Keratinocyte (primary cell): ENCODE measurements around the gene FAM193B. TPM values are rescaled to one million over a fixed set of nuclear protein-coding genes. Genes with fewer than 3 reads are reported as not detected.

Experiments
- DNase-seq: peaks from one replicate; pipeline ENCODE4 v3.0.0-alpha.2; 2011; ENCODE audit warnings: low read depth, missing footprints, low spot score
- FAIRE-seq: peaks from 2 replicates; lab custom pipeline; 2011; peaks lifted over from hg19 to GRCh38; lab: Jason Lieb, UNC
- H2AFZ ChIP-seq: 2 replicates; pipeline ENCODE4 v1.6.0; 2012; ENCODE audit warnings: low read length, control low read depth, inconsistent platforms; ENCODE audit not compliant: control insufficient read depth
- H3K27ac ChIP-seq: 2 replicates; pipeline ENCODE4 v1.5.1; 2011; ENCODE audit warnings: low read length; ENCODE audit not compliant: control insufficient read depth, insufficient read depth
- H3K27me3 ChIP-seq: 3 replicates; pipeline ENCODE4 v1.6.0; 2011; ENCODE audit warnings: low read length; ENCODE audit not compliant: control insufficient read depth, insufficient read depth; ENCODE audit errors: extremely low read depth
- H3K36me3 ChIP-seq, 2 experiments: 2 replicates in 1 of 2; 3 replicates in 1 of 2; pipeline ENCODE4 v1.5.1; 2011; ENCODE audit warnings: low read length in 2 of 2, mild to moderate bottlenecking in 1 of 2; ENCODE audit not compliant: control insufficient read depth in 2 of 2, insufficient read depth in 2 of 2; ENCODE audit errors: extremely low read depth in 1 of 2
- H3K4me1 ChIP-seq: 3 replicates; pipeline ENCODE4 v1.5.1; 2011; ENCODE audit warnings: low read length; ENCODE audit not compliant: control insufficient read depth, insufficient read depth; ENCODE audit errors: extremely low read depth
- H3K4me2 ChIP-seq: 3 replicates; pipeline ENCODE4 v1.6.0; 2011; ENCODE audit warnings: low read depth, low read length; ENCODE audit not compliant: control insufficient read depth, insufficient read depth; ENCODE audit errors: extremely low read depth
- H3K4me3 ChIP-seq, 3 experiments: fragments of 200-600 bp in 1 of 3; sonication (generic) in 1 of 3; 2 replicates in 2 of 3; 3 replicates in 1 of 3; pipeline ENCODE4 v1.5.1; 2011 to 2016; ENCODE audit warnings: low read length in 3 of 3, mild to moderate bottlenecking in 3 of 3, control low read depth in 2 of 3, inconsistent platforms in 1 of 3, low read depth in 1 of 3, mixed read lengths in 1 of 3, mixed run types in 1 of 3, moderate library complexity in 1 of 3; ENCODE audit not compliant: control insufficient read depth in 2 of 3, insufficient read depth in 2 of 3; ENCODE audit errors: extremely low read depth in 1 of 3
- H3K79me2 ChIP-seq: 2 replicates; pipeline ENCODE4 v1.6.0; 2012; ENCODE audit warnings: low read length; ENCODE audit not compliant: control insufficient read depth, insufficient read depth
- H3K9ac ChIP-seq: 3 replicates; pipeline ENCODE4 v1.6.0; 2011; ENCODE audit warnings: low read length; ENCODE audit not compliant: control insufficient read depth, insufficient read depth; ENCODE audit errors: extremely low read depth
- H3K9me1 ChIP-seq: 3 replicates; pipeline ENCODE4 v1.6.0; 2011; ENCODE audit warnings: low read length; ENCODE audit not compliant: control insufficient read depth, insufficient read depth; ENCODE audit errors: extremely low read depth
- H3K9me3 ChIP-seq: 2 replicates; pipeline ENCODE4 v1.5.1; 2012; ENCODE audit warnings: low read depth, low read length; ENCODE audit not compliant: control insufficient read depth
- H4K20me1 ChIP-seq: 3 replicates; pipeline ENCODE4 v1.6.0; 2011; ENCODE audit warnings: low read length; ENCODE audit not compliant: control insufficient read depth, insufficient read depth; ENCODE audit errors: extremely low read depth
- EZH2 ChIP-seq: IDR thresholded peaks from one replicate; pipeline ENCODE4 v1.6.1; 2012; ENCODE audit warnings: inconsistent platforms, mild to moderate bottlenecking, low read length, moderate library complexity
- dilution Hi-C: fragments of 300-500 bp; cut with MboI; formaldehyde crosslinking; loops from one replicate; pipeline ENCODE4 v1.7.0; 2020; ENCODE audit warnings: low sequenced_read_pairs; ENCODE audit not compliant: extremely low pct_ligation_motif_present
- polyA plus RNA-seq, 5 experiments: library from polyadenylated mRNA; depleted of rRNA in 3 of 5; stranded (reverse) in 3 of 5; stranded (forward) in 1 of 5; unstranded in 1 of 5; fragments of >200 nt; gene quantifications; 1 replicate in 1 of 5; 2 replicates in 3 of 5; 3 replicates in 1 of 5; pipeline versions ENCODE4 v1.2.1 to v1.2.3, GENCODE V29; 2011 to 2012; ENCODE audit warnings: missing spikeins in 2 of 5, low read depth in 1 of 5, low replicate concordance in 1 of 5
- TF ChIP-seq, protein P1 (sequence below), 3 experiments: IDR thresholded peaks in 1 of 3; conservative IDR thresholded peaks in 1 of 3; optimal IDR thresholded peaks in 1 of 3; 2 replicates in 2 of 3; 3 replicates in 1 of 3; pipeline versions ENCODE3 to v1.5.1; 2011; ENCODE audit warnings: low read length in 3 of 3, mild to moderate bottlenecking in 3 of 3, moderate library complexity in 2 of 3, control low read depth in 1 of 3, inconsistent platforms in 1 of 3; ENCODE audit not compliant: insufficient read depth in 2 of 3; ENCODE audit errors: extremely low read depth in 1 of 3

Gene FAM193B
- polyA plus RNA-seq, 1 donor (not counting 4 experiments of a cell fraction or from before 2014, with no cell fraction given), result 27.5 TPM

DNA sequence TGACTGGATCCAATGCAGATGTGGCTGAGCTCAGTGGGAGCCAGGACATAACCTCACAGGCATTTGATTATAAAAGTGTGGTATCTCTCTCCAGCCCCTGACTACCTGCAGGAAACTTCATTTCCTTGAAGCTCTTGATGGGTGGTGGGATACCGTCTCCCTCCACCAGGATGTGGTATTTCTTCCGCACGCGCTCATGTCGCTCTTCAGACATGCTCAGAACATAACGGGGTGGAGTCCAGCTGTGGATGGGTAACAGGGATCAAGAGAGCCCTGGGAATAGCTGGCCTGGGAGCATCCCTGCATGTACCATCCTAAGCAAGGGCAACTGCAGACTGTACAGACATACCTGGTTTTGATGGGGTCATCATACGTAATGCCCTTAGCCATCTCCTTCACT is 38.8 kb downstream of the FAM193B start:
- DNase-seq (no peak), FAIRE-seq (no peak)
- Histone ChIP-seq H3K79me2 (peaks cover 29% of the 10 kb centered on the region), H3K9ac (peak overlapping the region; percentile 85), H3K4me1 (peaks cover 15% of the 10 kb centered on the region), H3K4me3 (peak overlapping the region; percentile 65 to 80 (median 77)), H3K9me3 (no peaks in the 10 kb centered on the region), H3K27me3 (no peaks in the 10 kb centered on the region), H4K20me1 (no peaks in the 10 kb centered on the region), H3K9me1 (no peaks in the 10 kb centered on the region), H3K4me2 (peak overlapping the region; percentile 88), H3K27ac (peak overlapping the region; percentile 68), H3K36me3 (peaks cover 36 to 48% of the 10 kb centered on the region in 2 experiments), H2AFZ (no peak overlapping the region)
- TF ChIP-seq, protein P1, sequence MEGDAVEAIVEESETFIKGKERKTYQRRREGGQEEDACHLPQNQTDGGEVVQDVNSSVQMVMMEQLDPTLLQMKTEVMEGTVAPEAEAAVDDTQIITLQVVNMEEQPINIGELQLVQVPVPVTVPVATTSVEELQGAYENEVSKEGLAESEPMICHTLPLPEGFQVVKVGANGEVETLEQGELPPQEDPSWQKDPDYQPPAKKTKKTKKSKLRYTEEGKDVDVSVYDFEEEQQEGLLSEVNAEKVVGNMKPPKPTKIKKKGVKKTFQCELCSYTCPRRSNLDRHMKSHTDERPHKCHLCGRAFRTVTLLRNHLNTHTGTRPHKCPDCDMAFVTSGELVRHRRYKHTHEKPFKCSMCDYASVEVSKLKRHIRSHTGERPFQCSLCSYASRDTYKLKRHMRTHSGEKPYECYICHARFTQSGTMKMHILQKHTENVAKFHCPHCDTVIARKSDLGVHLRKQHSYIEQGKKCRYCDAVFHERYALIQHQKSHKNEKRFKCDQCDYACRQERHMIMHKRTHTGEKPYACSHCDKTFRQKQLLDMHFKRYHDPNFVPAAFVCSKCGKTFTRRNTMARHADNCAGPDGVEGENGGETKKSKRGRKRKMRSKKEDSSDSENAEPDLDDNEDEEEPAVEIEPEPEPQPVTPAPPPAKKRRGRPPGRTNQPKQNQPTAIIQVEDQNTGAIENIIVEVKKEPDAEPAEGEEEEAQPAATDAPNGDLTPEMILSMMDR (optimal IDR thresholded peaks at IDR 0.05 in 1 of 3, IDR thresholded peaks at IDR 0.05 in 1 of 3, conservative IDR thresholded peaks at IDR 0.05 in 1 of 3; ENCODE audit: extremely low read depth in 1 of 3, insufficient read depth in 2 of 3, low read length in 3 of 3), result no peak
- TF ChIP-seq EZH2, result no peak
- dilution Hi-C loops, result no loop called here

DNA sequence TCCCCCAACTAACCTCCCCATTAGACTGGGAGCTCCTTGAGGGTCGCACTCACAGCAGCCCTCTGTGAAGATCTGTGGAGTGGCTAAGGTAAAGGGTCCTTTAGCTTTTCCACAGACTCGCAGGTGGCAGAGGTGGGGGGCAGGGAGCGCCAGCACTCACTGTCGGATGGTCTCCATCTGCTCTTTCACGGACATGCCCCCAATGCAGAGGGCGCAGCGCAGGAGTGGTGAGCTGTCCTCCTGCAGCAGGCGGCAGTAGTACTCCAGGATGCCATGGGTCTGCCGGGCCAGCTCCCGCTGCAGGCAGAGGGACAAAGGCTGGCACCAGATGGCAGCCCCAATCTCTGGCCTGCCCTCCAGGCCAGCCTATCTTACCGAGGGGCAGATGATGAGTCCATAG is 39.8 kb downstream of the FAM193B start:
- H3K4me3 ChIP-seq, result no peak overlapping the region
- TF ChIP-seq, protein P1 (optimal IDR thresholded peaks at IDR 0.05 in 1 of 3, IDR thresholded peaks at IDR 0.05 in 1 of 3, conservative IDR thresholded peaks at IDR 0.05 in 1 of 3; ENCODE audit: extremely low read depth in 1 of 3, insufficient read depth in 2 of 3, low read length in 3 of 3), result no peak
- TF ChIP-seq EZH2, result no peak
- FAIRE-seq (no peak), DNase-seq (no peak)
- H3K9ac ChIP-seq, result no peak overlapping the region
- H3K9me1 ChIP-seq, result no peaks in the 10 kb centered on the region
- H4K20me1 ChIP-seq, result no peaks in the 10 kb centered on the region
- H3K9me3 ChIP-seq, result no peaks in the 10 kb centered on the region
- no peak overlapping the region for H2AFZ ChIP-seq
- H3K79me2 ChIP-seq, result peaks cover 28% of the 10 kb centered on the region
- H3K4me2 ChIP-seq, result no peak overlapping the region
- dilution Hi-C loops, result no loop called here
- peaks cover 15% of the 10 kb centered on the region for H3K4me1 ChIP-seq
- no peak overlapping the region for H3K27ac ChIP-seq
- H3K36me3 ChIP-seq, result peaks cover 34 to 48% of the 10 kb centered on the region in 2 experiments
- no peaks in the 10 kb centered on the region for H3K27me3 ChIP-seq
